T47D (cell line): Measurements from ENCODE around the gene LCLAT1.

Source experiments
- DNase-seq, 2 experiments: peaks; one replicate each; pipeline versions ENCODE4 v3.0.0 to v3.0.0-alpha.2; 2011 to 2012; ENCODE audit warnings: low read depth in 1 of 2, low spot score in 1 of 2
- JUND ChIP-seq: IDR thresholded peaks from 2 replicates; pipeline ENCODE4 v1.6.1; 2012; ENCODE audit warnings: low read depth
- in situ Hi-C: cut with HindIII; loops from 2 replicates; pipeline ENCODE4 v1.10.0; 2016; ENCODE audit warnings: low sequenced_read_pairs, low pct_unique_long_range_greater_than_20kb

The LCLAT1 gene

GRCh38 chr2:30690126-30690561 is 243.1 kb downstream of the LCLAT1 start:
- no peak for TF ChIP-seq JUND
- no peak for DNase-seq
- in situ Hi-C loops = no loop called here

- DNase-seq = no peak
- in situ Hi-C loops = no loop called here
- TF ChIP-seq JUND = no peak
Observed at GRCh38 chr2:30691091-30691947, 244.3 kb downstream of the LCLAT1 start.

GRCh38 chr2:30691948-30692828 is 245.1 kb downstream of the LCLAT1 start:
- in situ Hi-C loops = no loop called here
- TF ChIP-seq JUND = no peak
- peak in 1 of 2 experiments; percentile 38 for DNase-seq

GRCh38 chr2:30692829-30693275 is 245.8 kb downstream of the LCLAT1 start:
- in situ Hi-C loops = no loop called here
- no peak for DNase-seq
- no peak for TF ChIP-seq JUND
